Measurements from ENCODE around the gene ATG10.
"Not testable (repeated sequence)": the region's sequence is repeated elsewhere in the genome, so short reads cannot be mapped to it uniquely, and the experiment has no call there.

The ATG10 gene

GRCh38 chr5:82137205-82137604, 165.4 kb downstream of the ATG10 start:
- DNase-seq = no peak

- DNase-seq = not testable (repeated sequence)
Observed at GRCh38 chr5:82139837-82140236, 168.0 kb downstream of the ATG10 start.

- DNase-seq = no peak
Observed at GRCh38 chr5:82142217-82142841, 170.5 kb downstream of the ATG10 start.

- no peak for DNase-seq
Observed at GRCh38 chr5:82142928-82143577, 171.2 kb downstream of the ATG10 start.

GRCh38 chr5:82147860-82148573, 176.2 kb downstream of the ATG10 start:
- peak; percentile 9 to 58 (median 20) for DNase-seq

- no peak for DNase-seq
Observed at GRCh38 chr5:82149434-82149833, 177.6 kb downstream of the ATG10 start.

- no peak for DNase-seq
Observed at GRCh38 chr5:82150559-82150958, 178.7 kb downstream of the ATG10 start.

GRCh38 chr5:82151204-82151603, 179.4 kb downstream of the ATG10 start:
- no peak for DNase-seq

GRCh38 chr5:82151662-82152061, 179.8 kb downstream of the ATG10 start:
- no peak for DNase-seq

GRCh38 chr5:82152978-82153481, 181.2 kb downstream of the ATG10 start:
- no peak for DNase-seq

- DNase-seq = no peak
Observed at GRCh38 chr5:82154776-82155175, 183.0 kb downstream of the ATG10 start.

GRCh38 chr5:82155305-82155704, 183.5 kb downstream of the ATG10 start:
- DNase-seq = no peak

- DNase-seq = no peak
Observed at GRCh38 chr5:82156874-82157273, 185.1 kb downstream of the ATG10 start.

GRCh38 chr5:82158755-82159413, 187.1 kb downstream of the ATG10 start:
- no peak for DNase-seq

GRCh38 chr5:82160948-82161347, 189.1 kb downstream of the ATG10 start:
- DNase-seq = no peak

GRCh38 chr5:82162573-82162972, 190.8 kb downstream of the ATG10 start:
- no peak for DNase-seq

- no peak for DNase-seq
Observed at GRCh38 chr5:82163452-82164175, 191.8 kb downstream of the ATG10 start.

GRCh38 chr5:82164176-82164976, 192.6 kb downstream of the ATG10 start:
- DNase-seq = no peak

GRCh38 chr5:82164977-82165713, 193.3 kb downstream of the ATG10 start:
- DNase-seq = no peak

GRCh38 chr5:82165740-82166530, 194.1 kb downstream of the ATG10 start:
- DNase-seq = peak; percentile 72 to 91 (median 84)
